Muscle layer of duodenum (tissue), 2 donors: ENCODE data around the gene SPATS2.

Experiments used
- H3K27ac ChIP-seq: one replicate; pipeline ENCODE4 v1.7.0; 2013; ENCODE audit warnings: mild to moderate bottlenecking, low read length
- H3K27me3 ChIP-seq: one replicate; pipeline ENCODE4 v1.7.0; 2013; ENCODE audit warnings: low read depth, mild to moderate bottlenecking, control low read depth, low read length
- H3K36me3 ChIP-seq, 2 donors: one replicate each; pipeline ENCODE4 v1.7.0; 2013; ENCODE audit warnings: low read length in 2 of 2, control low read depth in 1 of 2, mild to moderate bottlenecking in 1 of 2; ENCODE audit not compliant: insufficient read depth in 2 of 2, control insufficient read depth in 1 of 2
- H3K4me1 ChIP-seq, 2 donors: one replicate each; pipeline ENCODE4 v1.7.0; 2013; ENCODE audit warnings: low read length in 2 of 2, mild to moderate bottlenecking in 2 of 2, control low read depth in 1 of 2, moderate library complexity in 1 of 2; ENCODE audit not compliant: insufficient read depth in 2 of 2, control insufficient read depth in 1 of 2
- H3K4me3 ChIP-seq, 2 donors: one replicate each; pipeline ENCODE4 v1.7.0; 2013; ENCODE audit warnings: low read length in 2 of 2, low read depth in 1 of 2, mild to moderate bottlenecking in 1 of 2
- H3K9me3 ChIP-seq, 2 donors: one replicate each; pipeline ENCODE4 v1.7.0; 2013; ENCODE audit warnings: low read length in 2 of 2, control low read depth in 1 of 2, mild to moderate bottlenecking in 1 of 2; ENCODE audit not compliant: control insufficient read depth in 1 of 2
- donor health status: healthy.

Gene SPATS2

GRCh38 chr12:49338830-49339463 is 28.3 kb upstream of the SPATS2 start:
- H3K27ac ChIP-seq = no peak overlapping the region
- H3K4me3 ChIP-seq = no peak overlapping the region
- H3K4me1 ChIP-seq = peaks cover 9 to 37% of the 10 kb centered on the region in 2 donors
- H3K36me3 ChIP-seq = no peaks in the 10 kb centered on the region
- peaks cover 57% of the 10 kb centered on the region for H3K27me3 ChIP-seq
- no peaks in the 10 kb centered on the region for H3K9me3 ChIP-seq

- H3K4me3 ChIP-seq = no peak overlapping the region
- no peak overlapping the region for H3K27ac ChIP-seq
- no peaks in the 10 kb centered on the region for H3K36me3 ChIP-seq
- no peaks in the 10 kb centered on the region for H3K9me3 ChIP-seq
- H3K27me3 ChIP-seq = peaks cover 54% of the 10 kb centered on the region
- peaks cover 9 to 37% of the 10 kb centered on the region in 2 donors for H3K4me1 ChIP-seq
Observed at GRCh38 chr12:49339464-49339861, 27.8 kb upstream of the SPATS2 start.

- H3K27ac ChIP-seq = no peak overlapping the region
- H3K36me3 ChIP-seq = no peaks in the 10 kb centered on the region
- H3K4me3 ChIP-seq = no peak overlapping the region
- peaks cover 52% of the 10 kb centered on the region for H3K27me3 ChIP-seq
- peaks cover 9 to 42% of the 10 kb centered on the region in 2 donors for H3K4me1 ChIP-seq
- no peaks in the 10 kb centered on the region for H3K9me3 ChIP-seq
Observed at GRCh38 chr12:49340095-49340870, 27.0 kb upstream of the SPATS2 start.

GRCh38 chr12:49340971-49341776 is 26.1 kb upstream of the SPATS2 start:
- H3K4me1 ChIP-seq = peaks cover 15 to 47% of the 10 kb centered on the region in 2 donors
- no peak overlapping the region for H3K27ac ChIP-seq
- peaks cover 52% of the 10 kb centered on the region for H3K27me3 ChIP-seq
- no peak overlapping the region for H3K4me3 ChIP-seq
- H3K36me3 ChIP-seq = no peaks in the 10 kb centered on the region
- H3K9me3 ChIP-seq = no peaks in the 10 kb centered on the region

GRCh38 chr12:49341777-49342065 is 25.5 kb upstream of the SPATS2 start:
- Histone ChIP-seq H3K27me3 (peaks cover 52% of the 10 kb centered on the region), H3K4me3 (peak overlapping the region in 1 of 2 donors; percentile 71), H3K4me1 (peaks cover 15 to 49% of the 10 kb centered on the region in 2 donors)

GRCh38 chr12:49342066-49342913 is 25.0 kb upstream of the SPATS2 start:
- H3K27me3 ChIP-seq = peaks cover 52% of the 10 kb centered on the region
- no peaks in the 10 kb centered on the region for H3K9me3 ChIP-seq
- no peaks in the 10 kb centered on the region for H3K36me3 ChIP-seq
- H3K4me1 ChIP-seq = peaks cover 18 to 49% of the 10 kb centered on the region in 2 donors
- peak overlapping the region; percentile 26 to 71 for H3K4me3 ChIP-seq
- H3K27ac ChIP-seq = no peak overlapping the region

More at GRCh38 chr12:49341777-49342065, 25.5 kb upstream of the SPATS2 start:
- Histone ChIP-seq H3K27ac (no peak overlapping the region), H3K9me3 (no peaks in the 10 kb centered on the region), H3K36me3 (no peaks in the 10 kb centered on the region)

GRCh38 chr12:49342914-49343731 is 24.1 kb upstream of the SPATS2 start:
- peaks cover 51% of the 10 kb centered on the region for H3K27me3 ChIP-seq
- no peaks in the 10 kb centered on the region for H3K36me3 ChIP-seq
- no peaks in the 10 kb centered on the region for H3K9me3 ChIP-seq
- peak overlapping the region; percentile 26 to 71 for H3K4me3 ChIP-seq
- H3K27ac ChIP-seq = no peak overlapping the region
- H3K4me1 ChIP-seq = peaks cover 20 to 54% of the 10 kb centered on the region in 2 donors

GRCh38 chr12:49344486-49345050 is 22.7 kb upstream of the SPATS2 start:
- Histone ChIP-seq H3K4me1 (peaks cover 20 to 56% of the 10 kb centered on the region in 2 donors), H3K27me3 (peaks cover 60% of the 10 kb centered on the region), H3K9me3 (no peaks in the 10 kb centered on the region), H3K27ac (no peak overlapping the region), H3K36me3 (no peaks in the 10 kb centered on the region), H3K4me3 (no peak overlapping the region)

GRCh38 chr12:49345051-49345824 is 22.0 kb upstream of the SPATS2 start:
- no peaks in the 10 kb centered on the region for H3K9me3 ChIP-seq
- no peak overlapping the region for H3K27ac ChIP-seq
- H3K27me3 ChIP-seq = peaks cover 63% of the 10 kb centered on the region
- no peaks in the 10 kb centered on the region for H3K36me3 ChIP-seq
- peaks cover 20 to 56% of the 10 kb centered on the region in 2 donors for H3K4me1 ChIP-seq
- peak overlapping the region; percentile 30 to 54 for H3K4me3 ChIP-seq
